ENCODE measurements around the gene CNTNAP4. TPM values are rescaled to one million over a fixed set of nuclear protein-coding genes. Genes with fewer than 3 reads are reported as not detected.

The CNTNAP4 gene
- polyA plus RNA-seq, 2 donors = not detected

GRCh38 chr16:76265434-76266045, 11.7 kb upstream of the CNTNAP4 start:
- no peak overlapping the region for H3K4me3 ChIP-seq (ENCODE audit: low read depth in 1 of 2, low read length in 2 of 2)
- WGBS, 2 donors = 15 to 31% methylated on average over 2 of the region's 2 CpGs
- H3K36me3 ChIP-seq (ENCODE audit: control insufficient read depth in 2 of 2, insufficient read depth in 2 of 2, low read length in 1 of 2) = no peaks in the 10 kb centered on the region
- no peaks in the 10 kb centered on the region for H3K4me1 ChIP-seq (ENCODE audit: control insufficient read depth in 2 of 2, insufficient read depth in 2 of 2, low read length in 1 of 2)
- H3K27ac ChIP-seq (ENCODE audit: low read depth in 2 of 2, low read length in 1 of 2) = no peak overlapping the region
- H3K9me3 ChIP-seq (ENCODE audit: control insufficient read depth in 2 of 2, insufficient read depth in 1 of 2, low read depth in 1 of 2, low read length in 1 of 2) = no peaks in the 10 kb centered on the region
- H3K27me3 ChIP-seq (ENCODE audit: control insufficient read depth in 1 of 2, insufficient read depth in 2 of 2, low read length in 2 of 2) = no peaks in the 10 kb centered on the region

- 47 to 60% methylated on average over 1 of the region's 1 CpG for WGBS, 2 donors
These were observed 8.4 kb upstream of the CNTNAP4 start for GRCh38 chr16:76268824-76269223.

GRCh38 chr16:76277460-76278030, 344 bp downstream of the CNTNAP4 start:
- H3K4me1 ChIP-seq (ENCODE audit: control insufficient read depth in 2 of 2, insufficient read depth in 2 of 2, low read length in 1 of 2) = no peaks in the 10 kb centered on the region
- H3K27ac ChIP-seq (ENCODE audit: low read depth in 2 of 2, low read length in 1 of 2) = no peak overlapping the region
- WGBS, 2 donors = 41 to 43% methylated on average over 9 of the region's 9 CpGs
- no peaks in the 10 kb centered on the region for H3K36me3 ChIP-seq (ENCODE audit: control insufficient read depth in 2 of 2, insufficient read depth in 2 of 2, low read length in 1 of 2)
- H3K27me3 ChIP-seq (ENCODE audit: control insufficient read depth in 1 of 2, insufficient read depth in 2 of 2, low read length in 2 of 2) = no peaks in the 10 kb centered on the region
- H3K4me3 ChIP-seq (ENCODE audit: low read depth in 1 of 2, low read length in 2 of 2) = no peak overlapping the region
- no peaks in the 10 kb centered on the region for H3K9me3 ChIP-seq (ENCODE audit: control insufficient read depth in 2 of 2, insufficient read depth in 1 of 2, low read depth in 1 of 2, low read length in 1 of 2)

More at GRCh38 chr16:76268824-76269223, 8.4 kb upstream of the CNTNAP4 start:
- Histone ChIP-seq H3K9me3 (ENCODE audit: control insufficient read depth in 2 of 2, insufficient read depth in 1 of 2, low read depth in 1 of 2, low read length in 1 of 2) (no peaks in the 10 kb centered on the region), H3K27ac (ENCODE audit: low read depth in 2 of 2, low read length in 1 of 2) (no peak overlapping the region), H3K27me3 (ENCODE audit: control insufficient read depth in 1 of 2, insufficient read depth in 2 of 2, low read length in 2 of 2) (no peaks in the 10 kb centered on the region), H3K4me1 (ENCODE audit: control insufficient read depth in 2 of 2, insufficient read depth in 2 of 2, low read length in 1 of 2) (no peaks in the 10 kb centered on the region), H3K4me3 (ENCODE audit: low read depth in 1 of 2, low read length in 2 of 2) (no peak overlapping the region), H3K36me3 (ENCODE audit: control insufficient read depth in 2 of 2, insufficient read depth in 2 of 2, low read length in 1 of 2) (no peaks in the 10 kb centered on the region)

- no peaks in the 10 kb centered on the region for H3K36me3 ChIP-seq (ENCODE audit: control insufficient read depth in 2 of 2, insufficient read depth in 2 of 2, low read length in 1 of 2)
- H3K27me3 ChIP-seq (ENCODE audit: control insufficient read depth in 1 of 2, insufficient read depth in 2 of 2, low read length in 2 of 2) = no peaks in the 10 kb centered on the region
- H3K9me3 ChIP-seq (ENCODE audit: control insufficient read depth in 2 of 2, insufficient read depth in 1 of 2, low read depth in 1 of 2, low read length in 1 of 2) = no peaks in the 10 kb centered on the region
- WGBS, 2 donors = 71 to 81% methylated on average over 5 of the region's 5 CpGs
- no peak overlapping the region for H3K4me3 ChIP-seq (ENCODE audit: low read depth in 1 of 2, low read length in 2 of 2)
- H3K4me1 ChIP-seq (ENCODE audit: control insufficient read depth in 2 of 2, insufficient read depth in 2 of 2, low read length in 1 of 2) = no peaks in the 10 kb centered on the region
- H3K27ac ChIP-seq (ENCODE audit: low read depth in 2 of 2, low read length in 1 of 2) = no peak overlapping the region
These were observed 885 bp downstream of the CNTNAP4 start for GRCh38 chr16:76278086-76278485.

GRCh38 chr16:76278980-76279379, 1.8 kb downstream of the CNTNAP4 start:
- no peaks in the 10 kb centered on the region for H3K27me3 ChIP-seq (ENCODE audit: control insufficient read depth in 1 of 2, insufficient read depth in 2 of 2, low read length in 2 of 2)
- H3K9me3 ChIP-seq (ENCODE audit: control insufficient read depth in 2 of 2, insufficient read depth in 1 of 2, low read depth in 1 of 2, low read length in 1 of 2) = no peaks in the 10 kb centered on the region
- H3K27ac ChIP-seq (ENCODE audit: low read depth in 2 of 2, low read length in 1 of 2) = no peak overlapping the region
- no peaks in the 10 kb centered on the region for H3K36me3 ChIP-seq (ENCODE audit: control insufficient read depth in 2 of 2, insufficient read depth in 2 of 2, low read length in 1 of 2)
- no peak overlapping the region for H3K4me3 ChIP-seq (ENCODE audit: low read depth in 1 of 2, low read length in 2 of 2)
- no peaks in the 10 kb centered on the region for H3K4me1 ChIP-seq (ENCODE audit: control insufficient read depth in 2 of 2, insufficient read depth in 2 of 2, low read length in 1 of 2)

- Histone ChIP-seq H3K27me3 (ENCODE audit: control insufficient read depth in 1 of 2, insufficient read depth in 2 of 2, low read length in 2 of 2) (no peaks in the 10 kb centered on the region), H3K36me3 (ENCODE audit: control insufficient read depth in 2 of 2, insufficient read depth in 2 of 2, low read length in 1 of 2) (no peaks in the 10 kb centered on the region), H3K4me3 (ENCODE audit: low read depth in 1 of 2, low read length in 2 of 2) (no peak overlapping the region), H3K27ac (ENCODE audit: low read depth in 2 of 2, low read length in 1 of 2) (no peak overlapping the region), H3K9me3 (ENCODE audit: control insufficient read depth in 2 of 2, insufficient read depth in 1 of 2, low read depth in 1 of 2, low read length in 1 of 2) (no peaks in the 10 kb centered on the region), H3K4me1 (ENCODE audit: control insufficient read depth in 2 of 2, insufficient read depth in 2 of 2, low read length in 1 of 2) (no peaks in the 10 kb centered on the region)
- 82 to 84% methylated on average over 6 of the region's 6 CpGs for WGBS, 2 donors
These were observed 3.4 kb downstream of the CNTNAP4 start for GRCh38 chr16:76280421-76281215.

GRCh38 chr16:76287466-76287865, 10.3 kb downstream of the CNTNAP4 start:
- no peaks in the 10 kb centered on the region for H3K36me3 ChIP-seq (ENCODE audit: control insufficient read depth in 2 of 2, insufficient read depth in 2 of 2, low read length in 1 of 2)
- no peaks in the 10 kb centered on the region for H3K27me3 ChIP-seq (ENCODE audit: control insufficient read depth in 1 of 2, insufficient read depth in 2 of 2, low read length in 2 of 2)
- H3K27ac ChIP-seq (ENCODE audit: low read depth in 2 of 2, low read length in 1 of 2) = no peak overlapping the region
- H3K9me3 ChIP-seq (ENCODE audit: control insufficient read depth in 2 of 2, insufficient read depth in 1 of 2, low read depth in 1 of 2, low read length in 1 of 2) = no peaks in the 10 kb centered on the region
- WGBS, 2 donors = 46 to 56% methylated on average over 3 of the region's 3 CpGs
- H3K4me1 ChIP-seq (ENCODE audit: control insufficient read depth in 2 of 2, insufficient read depth in 2 of 2, low read length in 1 of 2) = no peaks in the 10 kb centered on the region
- H3K4me3 ChIP-seq (ENCODE audit: low read depth in 1 of 2, low read length in 2 of 2) = no peak overlapping the region

GRCh38 chr16:76292218-76292617, 15.0 kb downstream of the CNTNAP4 start:
- H3K27me3 ChIP-seq (ENCODE audit: control insufficient read depth in 1 of 2, insufficient read depth in 2 of 2, low read length in 2 of 2) = no peaks in the 10 kb centered on the region
- 80 to 84% methylated on average over 5 of the region's 5 CpGs for WGBS, 2 donors
- H3K4me1 ChIP-seq (ENCODE audit: control insufficient read depth in 2 of 2, insufficient read depth in 2 of 2, low read length in 1 of 2) = no peaks in the 10 kb centered on the region
- no peak overlapping the region for H3K27ac ChIP-seq (ENCODE audit: low read depth in 2 of 2, low read length in 1 of 2)
- no peaks in the 10 kb centered on the region for H3K36me3 ChIP-seq (ENCODE audit: control insufficient read depth in 2 of 2, insufficient read depth in 2 of 2, low read length in 1 of 2)
- no peaks in the 10 kb centered on the region for H3K9me3 ChIP-seq (ENCODE audit: control insufficient read depth in 2 of 2, insufficient read depth in 1 of 2, low read depth in 1 of 2, low read length in 1 of 2)
- no peak overlapping the region for H3K4me3 ChIP-seq (ENCODE audit: low read depth in 1 of 2, low read length in 2 of 2)

- Histone ChIP-seq H3K36me3 (ENCODE audit: control insufficient read depth in 2 of 2, insufficient read depth in 2 of 2, low read length in 1 of 2) (no peaks in the 10 kb centered on the region), H3K4me3 (ENCODE audit: low read depth in 1 of 2, low read length in 2 of 2) (no peak overlapping the region), H3K27me3 (ENCODE audit: control insufficient read depth in 1 of 2, insufficient read depth in 2 of 2, low read length in 2 of 2) (no peaks in the 10 kb centered on the region), H3K27ac (ENCODE audit: low read depth in 2 of 2, low read length in 1 of 2) (no peak overlapping the region), H3K9me3 (ENCODE audit: control insufficient read depth in 2 of 2, insufficient read depth in 1 of 2, low read depth in 1 of 2, low read length in 1 of 2) (no peaks in the 10 kb centered on the region), H3K4me1 (ENCODE audit: control insufficient read depth in 2 of 2, insufficient read depth in 2 of 2, low read length in 1 of 2) (no peaks in the 10 kb centered on the region)
- 85 to 94% methylated on average over 3 of the region's 3 CpGs for WGBS, 2 donors
These were observed 16.8 kb downstream of the CNTNAP4 start for GRCh38 chr16:76293980-76294379.
